ENCODE measurements around the gene MRPL50.

The MRPL50 gene

DNA sequence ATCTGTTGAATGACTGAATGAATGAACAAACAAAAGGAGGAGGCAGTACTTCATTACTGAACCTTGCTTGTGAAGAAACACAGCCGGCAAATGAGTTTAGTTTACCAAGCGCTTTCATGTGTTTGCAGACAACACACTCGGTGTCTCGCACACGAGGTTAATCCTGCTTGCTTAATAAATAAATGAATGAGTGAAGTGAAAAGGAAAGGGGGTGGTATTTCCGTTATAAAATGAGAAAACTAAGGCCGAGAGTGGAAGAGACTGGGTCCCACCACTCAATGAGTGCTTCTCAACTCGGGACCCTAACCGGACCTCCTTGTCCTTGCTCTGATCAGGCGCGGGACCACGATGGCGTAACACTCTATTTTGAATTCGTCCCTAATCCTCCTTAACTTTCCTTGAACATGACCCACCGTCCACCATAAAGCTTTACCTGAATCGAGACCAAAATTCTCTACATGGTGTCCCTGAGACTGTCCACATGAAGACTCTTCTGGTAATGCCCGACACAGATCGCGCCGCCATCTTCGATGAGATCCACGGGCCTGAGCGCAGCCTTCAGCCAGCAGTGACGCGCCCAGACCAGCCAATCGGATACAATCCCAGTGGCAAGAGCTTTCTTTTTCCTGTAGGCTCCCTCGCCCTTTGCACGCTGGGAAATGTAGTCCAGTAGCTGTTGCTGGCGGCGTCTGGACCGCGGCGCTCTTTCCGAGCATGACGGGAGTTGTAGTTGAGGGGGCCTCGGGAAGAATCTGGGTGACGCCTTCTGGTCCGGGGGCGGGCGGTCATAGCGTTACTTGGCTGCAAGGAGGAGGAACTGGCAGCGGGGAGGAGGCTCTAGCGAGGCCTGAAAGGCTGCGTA lies at the start of gene MRPL50, which contains the start of gene ZNF189:
Gene MRPL50, minus strand, starts transcription at position 551 of the 862 bp plus-strand sequence. Its CDS starts 26 bp downstream, at position 525.
Gene ZNF189, plus strand, starts transcription at position 784 of the 862 bp plus-strand sequence. CDS start 306 bp downstream, outside the sequence.
- peak; percentile 99 for DNase-seq

DNA sequence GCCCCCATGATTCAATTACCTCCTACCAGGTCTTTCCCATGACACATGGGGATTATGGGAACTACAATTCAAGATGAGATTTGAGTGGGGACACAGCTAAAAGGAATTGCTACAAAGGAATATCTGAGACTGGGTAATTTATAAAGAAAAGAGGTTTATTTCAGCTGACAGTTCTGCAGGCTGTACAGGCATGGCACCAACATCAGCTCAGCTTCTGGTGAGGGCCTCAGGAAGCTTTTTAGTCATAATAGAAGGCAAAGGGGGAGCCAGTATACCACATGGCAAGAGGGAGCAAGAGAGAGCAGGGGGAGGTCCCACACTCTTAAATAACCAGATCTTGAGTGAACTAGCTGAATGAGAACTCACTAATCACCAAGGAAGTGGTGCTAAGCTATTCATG lies 48.3 kb upstream of the MRPL50 start:
- DNase-seq, result no peak

DNA sequence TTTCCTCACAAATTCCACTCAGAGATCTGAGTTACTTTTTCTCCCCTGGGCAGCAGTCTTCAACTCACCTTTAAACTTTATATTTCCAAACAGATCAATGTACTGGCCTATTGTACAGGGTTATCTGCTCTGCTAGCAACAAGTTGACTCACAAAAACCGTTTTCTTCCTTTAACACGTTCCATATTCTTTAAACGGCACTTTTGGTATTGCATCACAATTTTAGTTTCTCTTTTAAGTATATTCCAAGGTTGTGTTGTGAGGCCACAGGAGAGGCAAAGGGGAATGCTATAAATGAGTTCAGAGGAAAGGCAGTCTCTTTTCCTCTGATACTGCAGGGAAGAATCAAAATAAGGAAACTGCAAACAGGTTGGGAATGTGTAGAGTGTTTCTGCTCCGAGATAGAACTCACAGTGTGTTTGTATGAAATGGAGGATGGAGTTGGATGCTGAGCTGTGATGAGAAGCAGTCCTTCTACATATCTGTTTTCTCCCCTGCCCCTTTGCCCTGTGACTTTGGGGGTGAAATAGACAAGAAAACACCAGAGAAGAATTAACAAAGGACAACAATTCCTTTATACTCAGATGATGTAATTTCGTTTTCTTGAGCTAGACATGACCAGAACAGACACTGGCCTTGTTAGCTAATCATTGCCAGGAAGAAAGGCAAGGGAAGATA lies 47.1 kb upstream of the MRPL50 start:
- no peak for DNase-seq

DNA sequence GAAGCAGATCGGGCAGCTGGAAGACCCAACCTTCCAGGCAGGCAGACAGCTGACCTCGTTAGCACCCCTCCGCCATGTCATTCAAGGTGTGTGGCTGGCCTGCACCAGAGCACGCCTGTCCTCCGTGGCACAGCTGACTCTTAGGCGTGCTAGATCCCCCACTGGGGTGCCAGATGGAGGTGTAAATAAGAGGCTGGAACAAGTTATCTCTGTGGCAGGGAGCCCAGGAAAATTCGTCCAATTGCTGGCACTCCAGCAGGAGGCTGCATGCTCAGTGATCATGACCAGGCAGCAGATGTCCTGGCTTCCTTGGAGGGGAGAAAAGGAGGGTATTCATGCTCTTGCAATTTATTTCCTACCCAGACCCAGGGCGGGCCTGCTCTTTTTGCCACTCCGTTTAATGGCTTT lies 45.0 kb upstream of the MRPL50 start:
- DNase-seq, result peak; percentile 91

DNA sequence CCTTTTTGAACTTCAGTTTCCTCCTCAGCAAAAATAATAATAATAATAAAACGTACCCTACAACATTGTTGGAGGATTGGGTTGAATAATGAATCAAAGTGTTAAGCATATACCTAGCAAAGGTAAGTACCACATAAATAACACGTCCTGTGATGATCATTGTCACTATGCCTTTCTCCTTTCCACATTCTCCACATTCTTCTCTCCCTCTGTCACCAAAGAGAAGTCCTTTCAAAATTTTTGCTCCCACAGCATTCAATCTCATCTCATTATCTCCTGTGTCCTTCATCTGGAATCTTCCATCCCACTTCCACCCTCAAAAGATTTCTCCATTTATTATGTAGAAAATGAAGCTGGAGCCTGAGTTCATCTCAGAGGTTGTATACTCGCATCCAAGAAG lies 44.3 kb upstream of the MRPL50 start:
- DNase-seq, result no peak

DNA sequence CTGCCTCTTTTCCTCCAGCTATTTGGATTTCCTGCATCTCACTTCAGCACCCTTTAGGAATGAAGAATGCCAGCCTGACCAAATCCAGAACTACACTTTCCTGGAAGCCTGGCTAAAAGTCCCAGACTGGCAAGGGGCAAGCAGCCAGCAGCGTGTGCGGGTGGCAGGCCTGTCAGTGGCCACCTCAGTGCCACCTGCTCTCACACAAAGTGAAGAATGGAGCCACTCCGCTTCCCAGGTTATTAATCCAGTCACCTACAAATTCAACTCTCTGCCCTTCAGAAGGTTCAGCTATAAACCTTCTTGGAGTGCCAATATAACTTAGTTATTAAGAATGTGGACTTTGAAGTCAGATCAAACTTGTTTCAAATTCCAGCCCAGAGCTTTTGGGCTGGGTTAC lies 43.9 kb upstream of the MRPL50 start:
- no peak for DNase-seq

DNA sequence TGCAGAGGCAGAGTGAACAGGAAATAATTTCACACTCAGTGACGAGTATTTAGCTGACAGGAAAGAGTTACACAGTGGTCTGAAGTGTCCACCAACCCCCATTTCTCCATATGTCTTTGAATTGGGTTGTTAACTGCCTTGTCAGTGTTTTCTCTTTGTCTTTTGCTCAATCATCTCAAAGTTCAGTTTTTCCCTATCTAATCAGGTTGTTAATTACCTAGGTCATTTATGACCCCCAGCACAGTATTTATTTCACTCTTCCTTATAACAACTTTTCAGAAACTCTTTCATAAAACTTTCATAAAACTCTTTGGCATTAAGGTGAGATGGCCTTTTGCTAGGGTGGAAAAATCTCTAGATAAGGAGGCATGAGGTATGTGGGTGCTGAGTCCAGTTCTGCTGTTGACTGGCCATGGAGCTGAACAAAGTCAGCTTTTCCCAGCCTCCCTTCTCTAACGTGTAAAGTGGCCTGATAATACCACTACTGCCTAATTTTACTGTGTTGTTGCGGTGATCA lies 42.4 kb upstream of the MRPL50 start:
- DNase-seq, result no peak

DNA sequence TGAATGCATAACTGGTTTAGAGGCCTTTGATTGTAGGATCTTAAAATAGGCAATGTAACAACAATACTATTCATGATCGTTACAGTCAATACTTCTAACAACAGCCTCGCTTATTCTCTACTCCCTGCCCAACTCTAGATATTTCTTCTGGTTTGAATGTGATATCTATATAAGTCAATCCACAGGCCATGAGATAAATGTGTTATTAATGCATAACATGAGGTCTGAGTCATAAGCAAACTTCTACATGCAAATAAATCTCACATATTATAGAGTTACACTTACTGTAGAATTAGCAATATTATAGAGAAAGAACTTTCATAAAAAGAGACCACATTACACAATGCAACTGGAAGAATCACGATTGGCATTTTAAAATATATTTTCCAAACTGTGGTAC lies 40.1 kb upstream of the MRPL50 start:
- DNase-seq, result no peak

DNA sequence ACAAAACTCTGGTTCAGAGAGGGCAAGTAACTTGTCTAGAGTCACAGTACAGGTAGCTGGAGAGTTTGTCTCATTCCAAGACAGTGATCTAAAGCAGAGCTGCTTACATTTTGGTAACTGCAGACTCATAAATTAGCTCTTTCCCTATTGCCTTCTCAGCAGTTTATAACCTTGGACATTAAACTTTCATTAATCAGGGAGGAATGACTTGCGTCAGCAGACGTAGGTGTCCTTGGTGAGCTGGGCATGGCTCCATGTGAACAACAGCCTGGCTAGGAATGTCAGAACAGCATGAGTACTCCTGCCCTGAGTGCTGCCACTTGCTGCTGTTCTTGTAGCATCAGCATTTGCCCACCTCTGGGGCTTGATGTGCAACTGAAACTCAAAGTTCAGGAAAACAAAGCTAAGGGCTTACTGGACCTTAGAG lies 39.4 kb upstream of the MRPL50 start:
- no peak for DNase-seq

DNA sequence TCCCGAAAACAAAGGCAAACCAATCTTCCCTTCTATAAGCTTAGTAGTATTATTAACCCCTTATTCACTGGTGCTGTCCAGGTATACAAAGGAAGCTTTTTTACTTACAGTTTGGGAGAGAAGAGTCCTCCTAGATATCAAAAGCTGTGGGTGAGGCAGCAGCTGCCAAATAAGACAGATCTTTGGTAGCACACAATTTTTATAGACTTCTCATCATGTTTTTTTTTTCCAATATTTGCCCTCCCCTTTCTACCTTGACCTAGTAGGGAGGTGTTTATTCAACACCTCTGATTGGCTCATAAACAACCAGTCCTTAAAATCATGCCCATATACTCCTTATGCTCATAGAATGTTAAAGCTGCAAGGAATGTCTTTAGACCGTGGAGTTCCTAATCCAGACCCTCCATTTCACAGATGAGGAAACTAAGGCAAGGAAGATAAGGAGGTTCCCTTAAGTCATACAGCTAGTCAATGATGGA lies 37.2 kb upstream of the MRPL50 start, which contains the start of gene ALDOB:
Gene ALDOB, minus strand, starts transcription at position 174 of the 479 bp plus-strand sequence. CDS start 4,887 bp downstream, outside the sequence.
- no peak for DNase-seq

DNA sequence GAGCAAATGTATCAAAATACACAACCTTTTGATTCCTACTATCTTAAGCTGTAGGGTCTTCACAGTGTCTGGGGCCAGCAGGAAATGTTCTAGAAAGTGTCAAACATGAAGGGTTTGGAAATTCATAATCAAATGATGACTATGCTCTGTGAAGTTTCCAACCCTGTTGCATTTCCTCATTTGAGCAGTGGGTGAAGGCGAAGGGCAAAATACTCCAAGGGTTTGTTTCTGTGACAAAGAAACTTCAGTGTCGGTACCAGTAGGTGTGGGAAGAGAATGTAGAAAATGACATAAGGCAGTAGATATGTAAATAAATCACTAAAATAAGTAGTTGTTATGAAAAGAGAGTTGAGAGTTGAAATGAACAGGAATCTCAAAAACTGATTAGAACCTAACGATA lies 36.6 kb upstream of the MRPL50 start:
- no peak for DNase-seq

DNA sequence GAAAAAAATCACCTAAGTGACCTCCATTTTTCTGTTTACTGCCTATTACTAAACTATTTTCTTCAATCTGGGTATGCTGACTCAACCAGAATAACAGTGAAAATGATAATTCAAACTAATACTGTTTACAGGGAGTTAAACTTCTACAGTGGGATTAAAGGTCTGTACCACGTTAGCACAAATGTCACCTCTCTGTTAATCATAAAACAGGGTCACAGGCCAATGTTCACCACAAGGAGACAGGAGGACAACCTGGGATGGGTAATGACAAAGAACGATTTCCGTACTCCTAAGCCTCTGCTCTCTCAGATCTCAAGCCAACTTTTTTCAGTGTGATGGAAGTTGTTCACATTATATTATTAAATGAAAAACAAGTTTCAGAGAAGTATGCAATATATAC lies 34.8 kb upstream of the MRPL50 start:
- DNase-seq, result no peak

DNA sequence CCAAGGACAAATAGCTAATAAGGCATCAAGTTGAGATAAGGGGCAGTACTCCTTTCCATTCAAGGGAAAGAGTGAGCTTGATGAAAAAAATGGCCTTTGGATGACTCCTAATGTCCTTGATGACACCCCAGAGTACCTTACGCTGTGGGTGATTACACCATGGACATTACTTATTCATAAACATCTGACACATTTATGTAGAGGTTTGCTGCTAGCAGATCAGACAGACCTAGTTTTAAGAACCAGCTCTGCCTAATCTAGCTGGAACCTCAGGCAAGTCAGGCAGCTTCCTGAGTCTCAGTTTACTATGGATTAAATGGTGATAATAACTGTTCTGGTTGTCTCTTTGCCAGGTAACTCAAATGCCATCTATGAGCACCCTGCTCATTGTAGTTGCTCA lies 34.3 kb upstream of the MRPL50 start:
- DNase-seq, result no peak

DNA sequence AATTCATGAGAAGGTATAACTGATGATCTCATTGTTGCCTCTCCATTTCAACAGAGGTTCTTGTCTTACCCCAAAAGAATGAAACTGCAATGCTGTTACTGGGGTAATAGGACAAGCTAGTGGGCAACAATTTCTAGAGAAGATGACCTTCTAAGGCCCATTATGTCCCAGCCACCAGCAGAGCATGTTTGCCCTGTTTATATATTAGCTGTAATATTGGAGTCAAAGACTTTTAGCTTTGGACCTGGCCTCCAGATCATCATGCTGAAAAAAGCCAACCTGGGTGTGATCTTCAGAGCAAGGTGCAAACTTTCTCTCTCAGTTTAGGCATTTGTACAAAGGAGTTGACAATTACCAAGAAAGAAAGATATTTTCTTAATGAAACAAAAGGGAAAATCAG lies 33.8 kb upstream of the MRPL50 start:
- DNase-seq, result no peak

DNA sequence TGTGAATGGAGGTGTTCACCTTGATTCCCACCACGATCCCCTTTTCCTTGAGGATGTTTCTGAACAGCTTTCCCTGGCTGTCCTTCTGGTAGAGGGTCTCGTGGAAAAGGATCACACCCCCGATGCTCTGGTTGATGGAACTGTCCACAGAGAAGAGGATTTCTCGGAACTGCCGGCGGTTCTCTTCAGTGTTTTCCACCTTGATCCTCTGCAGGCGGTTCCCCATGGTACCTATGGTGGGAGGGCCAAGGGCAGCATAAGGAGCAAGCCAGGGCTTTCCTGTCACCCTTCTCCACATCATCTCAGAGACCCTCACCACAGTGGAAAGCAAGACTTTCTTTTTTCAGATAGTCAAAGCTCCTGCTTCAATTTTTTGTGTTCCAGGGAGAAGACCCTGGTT lies 31.3 kb upstream of the MRPL50 start:
- DNase-seq, result no peak

DNA sequence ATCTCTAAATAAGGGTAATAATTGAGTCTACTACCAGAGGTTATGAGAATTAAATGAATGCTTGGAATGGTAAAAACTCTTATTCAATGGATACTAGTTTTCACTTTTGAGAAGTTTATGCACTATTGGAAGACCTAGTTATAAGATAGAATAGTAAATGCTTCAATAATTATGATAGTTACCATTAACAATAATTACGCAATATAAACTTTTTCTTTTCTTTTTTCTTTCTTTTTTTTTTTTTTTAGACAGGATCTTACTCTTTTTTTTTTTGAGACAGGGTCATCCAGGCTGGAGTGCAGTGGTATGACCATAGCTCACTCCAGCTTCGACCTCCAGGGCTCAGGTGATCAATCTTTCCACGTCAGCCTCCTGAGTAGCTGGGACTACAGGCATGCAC lies 30.5 kb upstream of the MRPL50 start:
- no peak for DNase-seq

DNA sequence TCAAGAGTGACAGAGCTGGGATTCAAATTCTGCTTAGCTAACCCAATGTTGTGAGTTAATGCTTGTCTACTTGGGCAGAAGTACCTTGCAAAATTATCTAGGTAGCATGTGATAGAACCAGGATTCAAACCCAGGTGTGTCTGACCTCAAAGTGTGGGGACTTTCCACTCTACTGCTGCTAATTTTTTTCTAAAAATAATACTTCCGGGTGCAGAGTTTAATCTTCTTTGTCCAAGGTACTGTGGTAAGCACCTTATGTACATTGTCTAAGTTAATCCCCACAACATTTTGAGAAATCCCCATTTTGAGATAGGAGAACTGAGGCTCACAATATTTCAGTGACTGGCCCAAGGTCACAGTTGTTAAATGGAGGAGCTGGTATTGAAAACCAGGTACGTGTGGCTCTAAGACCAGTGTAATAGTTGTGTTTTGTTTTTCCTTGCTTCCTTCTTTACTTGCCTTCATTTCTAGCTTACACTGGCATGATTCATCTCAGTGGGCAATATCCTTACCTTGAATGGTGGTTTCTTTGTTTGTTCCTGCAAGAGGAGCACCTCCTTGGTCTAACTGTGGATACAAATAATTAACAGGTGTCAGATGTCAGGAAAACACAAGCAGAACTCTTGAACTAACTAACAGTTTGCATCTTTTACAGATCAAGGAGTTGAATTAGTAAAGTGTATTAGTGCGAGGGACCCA lies 29.7 kb upstream of the MRPL50 start:
- DNase-seq, result no peak

DNA sequence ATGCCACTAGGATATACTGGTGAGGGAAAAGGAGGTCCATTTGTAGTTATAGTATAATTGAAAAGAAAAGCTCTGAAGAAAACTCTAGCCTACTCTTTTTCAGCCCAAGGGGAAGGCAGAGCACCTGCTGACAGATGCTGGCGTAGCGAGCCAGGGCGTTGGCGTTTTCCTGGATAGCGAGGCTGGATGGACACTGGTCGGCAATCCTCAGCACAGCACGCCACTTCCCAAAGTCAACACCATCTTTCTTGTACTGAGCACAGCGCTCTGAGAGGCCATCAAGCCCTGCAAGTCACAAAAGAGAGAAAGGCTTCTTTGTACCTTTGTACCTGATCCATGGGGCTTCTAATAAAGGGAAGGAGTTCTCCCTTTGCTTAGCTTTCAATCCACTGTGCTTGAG lies 28.9 kb upstream of the MRPL50 start:
- no peak for DNase-seq

DNA sequence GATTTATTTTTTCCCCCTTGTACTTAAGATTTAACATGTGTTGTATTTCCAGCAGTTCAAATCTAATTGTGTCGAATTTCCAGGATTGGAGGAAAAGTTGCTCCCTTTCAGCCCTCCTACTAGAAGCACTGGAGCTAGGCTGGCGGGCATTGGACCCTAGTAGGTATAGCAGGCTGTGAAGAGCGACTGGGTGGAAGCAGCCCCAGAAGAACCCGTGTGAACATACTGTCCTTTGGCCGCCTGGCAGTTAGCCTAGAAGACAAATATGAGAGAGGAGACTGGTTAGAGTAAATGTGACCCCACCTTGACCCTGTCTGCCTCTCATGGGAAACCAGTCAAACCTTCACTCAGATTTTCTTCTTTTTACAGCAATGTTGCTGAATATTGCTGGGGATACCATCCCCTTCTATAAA lies 23.2 kb upstream of the MRPL50 start:
- DNase-seq, result no peak

DNA sequence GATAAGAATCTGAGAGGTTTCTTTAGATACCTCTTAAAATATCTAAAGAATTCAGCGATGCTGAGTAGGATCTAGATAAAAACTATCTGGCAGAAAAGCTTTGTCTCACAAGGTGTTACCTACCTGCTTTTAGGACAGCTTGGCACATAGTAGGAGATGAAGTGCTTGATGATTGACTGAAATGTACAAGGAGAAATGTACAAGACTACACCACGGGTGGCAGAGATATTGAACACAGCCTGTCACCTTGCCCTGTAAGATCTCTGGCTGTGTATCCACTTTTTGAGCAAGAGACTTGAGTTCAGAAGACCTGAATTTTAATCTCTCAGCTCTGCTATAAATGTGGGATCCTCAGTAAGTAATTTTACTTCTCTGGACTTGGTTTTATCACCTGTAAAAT lies 21.4 kb upstream of the MRPL50 start:
- DNase-seq, result no peak

DNA sequence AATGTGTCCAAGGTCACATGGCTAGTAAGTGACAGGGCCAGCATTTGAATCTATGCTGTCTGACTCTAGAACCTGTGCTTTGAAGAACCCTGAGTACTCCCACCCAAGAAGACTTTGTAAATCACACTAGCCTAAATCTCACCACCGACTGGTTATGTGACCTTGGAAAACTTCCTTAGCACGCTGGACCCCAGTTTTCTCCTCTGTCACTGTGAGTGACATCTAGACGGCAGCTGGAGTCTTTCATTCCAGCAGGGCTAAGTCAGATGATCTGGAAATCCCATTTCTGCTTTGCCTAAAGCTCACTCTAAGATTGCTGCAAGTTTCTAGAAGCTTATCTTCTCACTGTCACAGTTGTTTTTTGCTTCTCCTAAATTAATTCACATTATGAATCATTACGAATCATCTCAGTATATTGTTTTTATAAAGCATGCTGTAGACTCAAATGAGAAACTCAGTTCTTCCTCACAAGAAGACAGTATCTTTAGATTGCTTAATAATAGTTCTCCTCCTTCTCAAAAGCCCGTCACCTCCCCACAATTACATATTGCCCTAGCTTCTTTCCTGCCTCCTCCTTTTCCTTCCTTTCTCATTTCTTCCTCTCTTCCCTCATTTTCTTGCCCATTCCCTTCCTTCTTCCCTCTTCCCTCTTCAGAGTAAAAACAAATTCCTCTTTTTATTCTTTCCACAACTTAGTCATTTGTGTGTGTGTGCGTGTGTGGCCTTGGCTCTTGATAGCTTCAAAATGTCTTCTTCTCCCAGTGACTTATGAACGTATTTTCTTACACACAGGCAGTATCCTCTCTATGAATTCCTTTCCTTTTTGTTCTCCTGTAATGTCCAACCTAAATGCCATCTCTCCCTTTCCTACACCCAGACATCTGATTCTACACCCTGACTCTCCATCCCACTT lies 20.4 kb upstream of the MRPL50 start:
- no peak for DNase-seq

DNA sequence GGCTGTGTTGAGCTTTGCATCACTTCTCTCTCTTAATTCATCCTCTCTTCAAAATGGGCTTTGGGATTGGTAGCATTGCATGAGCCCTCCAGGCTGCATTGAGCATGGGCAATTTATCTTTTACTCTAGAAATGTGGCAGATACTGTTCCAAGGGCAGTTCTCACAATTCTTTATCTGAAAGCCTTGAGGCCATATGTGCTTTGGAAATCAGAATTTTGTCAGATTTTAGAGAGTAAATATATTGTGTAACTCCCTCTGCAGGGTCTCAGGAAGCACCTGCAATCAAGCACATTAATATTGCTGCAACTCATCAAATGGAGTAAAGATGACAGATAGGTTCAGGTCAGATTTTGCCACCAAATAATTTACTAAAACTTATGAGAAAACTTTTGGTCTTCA lies 19.6 kb upstream of the MRPL50 start:
- no peak for DNase-seq

Measured in NCI-H1092 (cell line).